ENCODE measurements around the gene HDC.
A peak's percentile ranks its signal among the peaks of the same experiment; 100 is the strongest.

Gene HDC

GRCh38 chr15:50265620-50266019 lies at the start of gene HDC:
Gene HDC, minus strand, starts transcription at chr15:50265726. Its CDS starts 103 bp downstream, at chr15:50265623.
- DNase-seq: no peak

DNA sequence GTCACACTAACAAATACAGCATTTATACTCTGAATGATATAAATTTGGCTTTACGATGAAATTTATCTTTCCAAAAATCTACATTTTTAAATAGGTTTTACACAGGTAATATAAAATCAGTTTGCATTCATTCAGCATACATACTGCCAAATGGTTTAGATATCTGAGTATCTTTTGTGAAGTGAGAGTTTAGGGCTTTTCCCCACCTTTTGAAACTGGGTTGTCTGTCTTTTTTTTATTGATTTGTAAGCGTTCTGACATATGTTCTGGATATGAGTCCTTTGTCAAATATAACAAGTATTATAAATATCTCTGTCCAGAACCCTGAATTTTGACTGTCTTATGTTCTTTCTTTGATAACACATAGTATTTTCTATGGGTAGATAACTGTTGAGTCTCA lies 47.1 kb upstream of the HDC start:
- DNase-seq: no peak

DNA sequence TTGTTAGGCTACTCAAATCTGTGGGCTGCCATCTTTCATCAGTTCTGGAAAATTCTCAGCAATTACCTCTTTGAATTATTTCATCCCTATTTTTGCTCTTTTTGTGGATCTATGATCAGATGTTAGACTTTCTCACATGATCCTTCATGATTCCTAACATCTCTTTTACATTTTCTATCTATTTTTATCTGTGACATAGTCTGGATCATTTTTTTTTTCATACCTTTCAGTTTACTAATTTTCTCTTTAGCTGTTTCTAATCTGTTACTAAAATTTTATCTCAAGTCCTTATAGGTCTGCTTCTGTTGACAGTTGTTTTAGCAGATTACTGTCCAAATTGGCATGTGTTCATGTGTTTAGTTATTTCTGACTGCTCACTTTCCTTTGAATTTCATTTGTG lies 42.3 kb upstream of the HDC start:
- DNase-seq: no peak

GRCh38 chr15:50304836-50305235 lies 39.3 kb upstream of the HDC start:
- no peak for DNase-seq

DNA sequence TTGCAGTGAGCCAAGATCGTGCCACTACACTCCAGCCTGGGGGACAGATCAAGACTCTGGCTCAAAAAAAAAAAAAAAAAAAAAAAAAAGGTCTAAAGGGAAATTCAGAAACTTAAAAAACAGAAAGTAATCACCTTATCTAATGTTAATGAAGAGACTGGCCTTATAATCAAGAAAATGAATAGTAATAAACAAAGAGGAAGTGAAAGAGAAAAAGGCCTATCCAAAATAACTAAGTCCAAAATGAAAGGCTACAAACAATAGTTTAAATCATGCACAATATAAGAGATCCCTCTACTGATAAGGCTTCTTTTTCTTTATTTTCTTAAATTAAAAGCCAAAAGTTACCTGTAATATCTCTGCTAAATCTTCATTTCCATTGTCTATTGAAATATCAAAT lies 37.1 kb upstream of the HDC start:
- no peak for DNase-seq

GRCh38 chr15:50298340-50298739 lies 32.8 kb upstream of the HDC start:
- DNase-seq: no peak

- no peak for DNase-seq
These were observed 30.4 kb upstream of the HDC start for GRCh38 chr15:50295966-50296365.

- DNase-seq: no peak
These were observed 24.2 kb upstream of the HDC start for GRCh38 chr15:50289749-50290148.

- no peak for DNase-seq
These were observed 22.0 kb upstream of the HDC start for GRCh38 chr15:50287324-50288116.

- DNase-seq: no peak
These were observed 15.9 kb upstream of the HDC start for GRCh38 chr15:50281427-50281826.

- DNase-seq: no peak
These were observed 14.7 kb upstream of the HDC start for GRCh38 chr15:50280271-50280670.

- DNase-seq: no peak
These were observed 13.0 kb upstream of the HDC start for GRCh38 chr15:50278496-50278895.

DNA sequence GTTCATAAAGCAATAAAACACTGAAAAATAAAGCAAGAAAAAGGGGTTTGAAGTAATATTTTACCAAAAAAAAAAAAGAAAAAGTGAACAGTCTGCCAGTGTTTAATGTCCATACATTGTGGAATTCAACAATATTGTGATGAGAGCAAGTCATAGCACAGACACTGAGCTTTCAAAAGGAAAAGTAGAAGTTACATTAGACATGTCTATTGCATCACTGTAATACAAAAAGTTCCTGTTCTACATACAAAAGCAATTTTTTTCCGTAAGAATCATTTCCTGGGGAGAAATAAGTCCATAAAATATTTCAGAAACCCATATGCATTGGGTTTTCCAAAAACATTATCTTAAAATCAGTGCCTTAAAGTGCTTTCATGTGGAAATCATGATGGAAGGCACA lies 11.8 kb upstream of the HDC start:
- DNase-seq: no peak

GRCh38 chr15:50275908-50276307 lies 10.4 kb upstream of the HDC start:
- DNase-seq: no peak

GRCh38 chr15:50275091-50275490 lies 9.6 kb upstream of the HDC start:
- no peak for DNase-seq

DNA sequence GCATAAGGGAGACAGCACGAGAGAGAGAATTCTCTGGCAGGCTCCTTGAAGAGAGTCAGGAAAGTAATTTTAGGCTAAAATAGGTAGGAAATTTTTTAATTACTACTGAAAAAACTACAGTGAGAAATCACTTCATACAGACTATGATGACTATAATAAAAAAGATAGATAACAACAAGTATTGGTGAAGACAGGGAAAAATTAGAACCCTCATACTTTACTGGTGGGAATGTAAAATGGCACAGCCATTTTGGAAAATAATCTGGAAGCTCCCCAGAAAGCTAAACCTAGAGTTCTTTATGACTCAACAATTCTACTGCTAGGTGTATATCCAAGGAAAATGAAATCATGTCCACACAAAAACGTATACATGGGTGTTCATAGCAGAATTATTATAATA lies 2.1 kb upstream of the HDC start:
- DNase-seq: no peak

DNA sequence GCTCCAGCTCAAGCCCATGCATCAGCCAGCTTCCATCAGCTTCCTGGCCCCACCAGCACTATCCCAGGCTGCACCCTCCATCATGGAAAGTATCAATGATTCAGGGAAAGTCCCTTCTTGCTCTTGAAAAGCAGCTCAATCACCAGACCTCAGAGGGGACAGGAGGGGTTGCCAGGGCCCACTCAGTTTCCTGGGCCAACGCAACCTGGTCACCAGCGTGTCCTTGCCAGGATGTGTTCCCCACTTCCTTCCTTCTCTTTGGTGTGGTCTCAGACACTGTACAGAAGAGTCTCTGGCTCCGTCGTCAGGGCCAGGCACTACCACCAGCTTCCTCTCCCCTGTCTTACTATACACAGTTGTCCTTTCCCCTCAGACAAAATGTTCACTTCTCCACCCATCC lies 3.0 kb downstream of the HDC start:
- peak; percentile 76 for DNase-seq

GRCh38 chr15:50261981-50262380 lies 3.5 kb downstream of the HDC start:
- DNase-seq: no peak

DNA sequence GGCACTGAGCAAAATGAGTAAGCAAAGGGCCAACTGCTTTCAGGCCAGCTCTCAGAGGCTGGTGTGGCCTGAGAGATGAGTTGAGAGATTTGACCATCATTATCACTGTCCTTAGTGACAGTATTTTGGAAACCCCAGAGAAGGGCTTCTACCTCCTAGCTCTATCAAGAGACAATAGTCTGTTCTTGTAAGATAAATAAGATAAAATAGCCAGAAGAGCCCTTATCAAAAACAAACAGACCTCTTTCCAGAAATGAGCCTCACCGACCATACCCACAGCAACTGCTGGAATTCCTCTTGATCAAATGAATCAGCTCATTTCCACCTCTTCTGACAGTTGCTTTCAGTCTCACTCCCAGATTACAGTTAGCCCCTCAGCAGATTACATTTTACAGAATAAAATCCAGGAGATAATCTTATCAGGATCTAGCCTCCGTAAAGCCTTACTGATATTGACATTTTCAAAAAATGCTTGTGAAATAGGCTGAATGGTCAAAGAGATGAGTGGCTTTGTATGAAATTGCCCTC lies 4.5 kb downstream of the HDC start:
- no peak for DNase-seq

- DNase-seq: no peak
These were observed 6.2 kb downstream of the HDC start for GRCh38 chr15:50259276-50259675.

GRCh38 chr15:50257924-50258323 lies 7.6 kb downstream of the HDC start:
- DNase-seq: no peak

GRCh38 chr15:50257332-50257731 lies 8.2 kb downstream of the HDC start:
- DNase-seq: no peak

DNA sequence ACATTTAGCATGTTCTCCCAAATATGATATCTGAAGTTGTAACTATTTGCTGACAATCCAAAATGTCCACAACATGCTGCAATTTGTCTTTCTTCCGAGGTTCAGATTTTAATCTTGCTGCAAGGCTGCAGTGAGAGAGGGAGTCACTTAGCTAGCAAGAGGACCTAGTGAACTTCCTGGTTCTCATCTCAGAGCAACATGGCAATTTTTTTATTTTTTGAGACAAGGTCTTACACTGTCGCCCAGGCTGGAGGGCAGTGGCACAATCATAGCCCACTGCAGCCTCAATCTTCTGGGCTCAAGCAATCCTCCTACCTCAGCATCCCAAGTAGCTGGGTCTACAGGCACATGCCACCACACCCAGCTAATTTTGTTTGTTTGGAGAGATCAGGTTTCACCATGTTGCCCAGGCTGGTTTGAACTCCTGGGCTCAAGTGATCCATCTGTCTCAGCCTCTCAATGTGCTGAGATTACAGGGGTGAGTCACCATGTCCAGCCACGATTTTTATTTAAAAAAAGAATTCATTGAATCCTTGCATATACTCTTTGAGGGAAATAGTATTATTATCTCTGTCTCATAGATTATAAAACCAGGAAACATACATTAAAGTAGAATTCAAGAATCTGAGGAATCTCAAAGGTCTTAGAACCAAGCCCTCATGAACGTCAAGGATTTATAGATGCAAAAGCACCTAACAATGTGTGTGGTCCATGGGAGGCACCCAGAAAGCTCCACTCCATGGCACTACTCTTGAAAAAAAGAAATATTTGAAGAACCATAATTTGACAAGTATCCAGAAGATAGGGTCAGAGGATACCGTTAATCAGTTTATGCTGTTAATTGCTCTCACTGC lies 9.1 kb downstream of the HDC start:
- DNase-seq: no peak

GRCh38 chr15:50252556-50252955 lies 13.0 kb downstream of the HDC start:
- no peak for DNase-seq

Measured in activated CD8-positive, alpha-beta memory T cell treated with anti-CD3 and anti-CD28 coated beads, Interleukin-2, amount 50 U/mL, for 48 hours (primary cell).